ENCODE results near the gene RIMS4. TPM values are rescaled to one million over a fixed set of nuclear protein-coding genes. Genes with fewer than 3 reads are reported as not detected.

Gene RIMS4
- total RNA-seq, 1 donor from 2014 or later, result not detected

- H3K27me3 ChIP-seq (ENCODE audit: control insufficient read depth, insufficient read depth, low read length), result no peaks in the 10 kb centered on the region
- H3K36me3 ChIP-seq (ENCODE audit: control insufficient read depth, insufficient read depth, low read length), result no peaks in the 10 kb centered on the region
- H3K4me3 ChIP-seq (ENCODE audit: low read depth, low read length), result no peak overlapping the region
- TF ChIP-seq, protein P1, sequence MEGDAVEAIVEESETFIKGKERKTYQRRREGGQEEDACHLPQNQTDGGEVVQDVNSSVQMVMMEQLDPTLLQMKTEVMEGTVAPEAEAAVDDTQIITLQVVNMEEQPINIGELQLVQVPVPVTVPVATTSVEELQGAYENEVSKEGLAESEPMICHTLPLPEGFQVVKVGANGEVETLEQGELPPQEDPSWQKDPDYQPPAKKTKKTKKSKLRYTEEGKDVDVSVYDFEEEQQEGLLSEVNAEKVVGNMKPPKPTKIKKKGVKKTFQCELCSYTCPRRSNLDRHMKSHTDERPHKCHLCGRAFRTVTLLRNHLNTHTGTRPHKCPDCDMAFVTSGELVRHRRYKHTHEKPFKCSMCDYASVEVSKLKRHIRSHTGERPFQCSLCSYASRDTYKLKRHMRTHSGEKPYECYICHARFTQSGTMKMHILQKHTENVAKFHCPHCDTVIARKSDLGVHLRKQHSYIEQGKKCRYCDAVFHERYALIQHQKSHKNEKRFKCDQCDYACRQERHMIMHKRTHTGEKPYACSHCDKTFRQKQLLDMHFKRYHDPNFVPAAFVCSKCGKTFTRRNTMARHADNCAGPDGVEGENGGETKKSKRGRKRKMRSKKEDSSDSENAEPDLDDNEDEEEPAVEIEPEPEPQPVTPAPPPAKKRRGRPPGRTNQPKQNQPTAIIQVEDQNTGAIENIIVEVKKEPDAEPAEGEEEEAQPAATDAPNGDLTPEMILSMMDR (IDR thresholded peaks at IDR 0.05; ENCODE audit: insufficient read depth, low read length, poor library complexity, severe bottlenecking), result no peak
- DNase-seq (ENCODE audit: low read depth), result no peak
These were observed 30.5 kb upstream of the RIMS4 start for GRCh38 chr20:44840826-44841225.

DNA sequence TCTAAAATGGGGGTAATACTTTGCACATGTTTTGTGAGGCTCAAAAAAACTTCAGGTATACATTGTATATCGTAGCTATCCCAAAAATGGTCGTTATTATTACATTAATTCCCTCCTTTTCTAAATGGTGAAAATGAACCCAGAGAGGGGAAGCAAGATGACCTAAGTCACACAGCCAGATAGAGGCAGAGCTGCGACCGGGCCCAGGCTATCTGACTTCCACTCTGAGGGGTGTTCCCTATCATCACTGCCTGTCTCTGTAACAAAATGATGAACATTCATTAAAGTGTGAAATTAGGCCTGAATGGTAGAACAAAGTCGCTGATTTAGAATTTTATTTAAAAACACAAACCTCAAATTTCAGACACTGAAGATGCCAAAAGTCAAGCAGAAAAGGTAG lies 29.1 kb upstream of the RIMS4 start:
- Histone ChIP-seq H3K4me3 (ENCODE audit: low read depth, low read length) (no peak overlapping the region), H3K36me3 (ENCODE audit: control insufficient read depth, insufficient read depth, low read length) (no peaks in the 10 kb centered on the region)
- no peak for DNase-seq (ENCODE audit: low read depth)

GRCh38 chr20:44838521-44838920 lies 28.2 kb upstream of the RIMS4 start:
- TF ChIP-seq, protein P1 (IDR thresholded peaks at IDR 0.05; ENCODE audit: insufficient read depth, low read length, poor library complexity, severe bottlenecking), result no peak
- no peak overlapping the region for H3K4me3 ChIP-seq (ENCODE audit: low read depth, low read length)
- H3K36me3 ChIP-seq (ENCODE audit: control insufficient read depth, insufficient read depth, low read length), result no peaks in the 10 kb centered on the region
- peaks cover 2% of the 10 kb centered on the region for H3K27me3 ChIP-seq (ENCODE audit: control insufficient read depth, insufficient read depth, low read length)
- DNase-seq (ENCODE audit: low read depth), result no peak

More for the DNA sequence above, 29.1 kb upstream of the RIMS4 start:
- H3K27me3 ChIP-seq (ENCODE audit: control insufficient read depth, insufficient read depth, low read length), result peaks cover 2% of the 10 kb centered on the region
- TF ChIP-seq, protein P1 (IDR thresholded peaks at IDR 0.05; ENCODE audit: insufficient read depth, low read length, poor library complexity, severe bottlenecking), result no peak

- Histone ChIP-seq H3K36me3 (ENCODE audit: control insufficient read depth, insufficient read depth, low read length) (no peaks in the 10 kb centered on the region), H3K27me3 (ENCODE audit: control insufficient read depth, insufficient read depth, low read length) (peaks cover 2% of the 10 kb centered on the region), H3K4me3 (ENCODE audit: low read depth, low read length) (no peak overlapping the region)
- TF ChIP-seq, protein P1 (IDR thresholded peaks at IDR 0.05; ENCODE audit: insufficient read depth, low read length, poor library complexity, severe bottlenecking), result no peak
- no peak for DNase-seq (ENCODE audit: low read depth)
These were observed 27.6 kb upstream of the RIMS4 start for GRCh38 chr20:44837946-44838345.

GRCh38 chr20:44836601-44837120 lies 26.3 kb upstream of the RIMS4 start:
- H3K27me3 ChIP-seq (ENCODE audit: control insufficient read depth, insufficient read depth, low read length), result peaks cover 5% of the 10 kb centered on the region
- TF ChIP-seq, protein P1 (IDR thresholded peaks at IDR 0.05; ENCODE audit: insufficient read depth, low read length, poor library complexity, severe bottlenecking), result no peak
- no peaks in the 10 kb centered on the region for H3K36me3 ChIP-seq (ENCODE audit: control insufficient read depth, insufficient read depth, low read length)
- DNase-seq (ENCODE audit: low read depth), result no peak
- no peak overlapping the region for H3K4me3 ChIP-seq (ENCODE audit: low read depth, low read length)

DNA sequence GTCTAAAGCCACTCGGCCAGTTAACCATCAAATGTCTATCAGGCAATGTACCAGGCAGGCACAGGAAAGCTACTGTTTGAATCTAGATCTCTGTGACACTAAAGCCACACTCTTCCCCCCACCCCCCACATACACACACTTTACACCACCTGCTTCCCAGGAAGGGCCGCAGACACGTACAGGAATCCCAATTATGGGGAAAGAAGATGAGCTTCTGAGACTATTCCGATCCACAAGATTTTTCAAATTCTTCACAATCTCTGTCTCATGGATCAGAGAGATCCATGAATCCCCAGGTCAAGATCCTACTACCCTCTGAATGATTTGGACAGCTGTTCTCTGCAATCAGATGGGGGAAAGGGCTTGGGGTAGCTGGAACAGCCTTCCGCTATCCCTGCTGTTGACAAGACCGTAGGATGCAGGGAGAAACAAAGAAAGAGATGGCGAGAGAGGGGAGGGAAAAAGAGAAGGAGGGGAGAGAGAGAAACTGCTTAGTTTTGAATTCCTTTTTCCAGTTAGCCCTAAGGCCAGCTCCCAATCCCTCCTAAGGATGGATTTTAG lies 25.4 kb upstream of the RIMS4 start:
- peaks cover 5% of the 10 kb centered on the region for H3K27me3 ChIP-seq (ENCODE audit: control insufficient read depth, insufficient read depth, low read length)
- no peaks in the 10 kb centered on the region for H3K36me3 ChIP-seq (ENCODE audit: control insufficient read depth, insufficient read depth, low read length)
- H3K4me3 ChIP-seq (ENCODE audit: low read depth, low read length), result no peak overlapping the region
- TF ChIP-seq, protein P1 (IDR thresholded peaks at IDR 0.05; ENCODE audit: insufficient read depth, low read length, poor library complexity, severe bottlenecking), result no peak
- DNase-seq (ENCODE audit: low read depth), result no peak

Data from kidney epithelial cell (primary cell).